PC-9 (cell line): ENCODE data around the gene TMEM44. TPM values are rescaled to one million over a fixed set of nuclear protein-coding genes. Genes with fewer than 3 reads are reported as not detected.

Experiments
- BruUV-seq: library from RNA; stranded (reverse); fragments of 400-500 nt; replicated peaks from 2 replicates; lab custom pipeline; 2021; lab: Mats Ljungman, UMichigan
- CTCF ChIA-PET: fragments of 300-600 bp; sonication (Branson Sonifier 250); formaldehyde crosslinking; loops from one replicate; lab custom pipeline; 2022; ENCODE audit warnings: antibody characterized with exemption; lab: Charles Lee
- POLR2A ChIA-PET: fragments of 300-600 bp; sonication (Branson Sonifier 250); formaldehyde crosslinking; loops from one replicate; lab custom pipeline; 2022; ENCODE audit warnings: antibody characterized with exemption; ENCODE audit not compliant: unreplicated experiment; lab: Charles Lee
- DNase-seq, 2 experiments: peaks; one replicate each; pipeline versions ENCODE4 v3.0.0 to v3.0.0-alpha.2; 2015 to 2022; ENCODE audit warnings: mixed read lengths in 1 of 2
- H2AFZ ChIP-seq: fragments of 200-600 bp; sonication (generic); 2 replicates; pipeline ENCODE4 v1.8.1; 2017; ENCODE audit warnings: antibody characterized with exemption
- H3F3A ChIP-seq: fragments of 200-600 bp; sonication (generic); 2 replicates; pipeline ENCODE4 v1.8.1; 2017; ENCODE audit warnings: antibody characterized with exemption, mild to moderate bottlenecking, low read depth; ENCODE audit not compliant: insufficient read depth
- H3K27ac ChIP-seq: fragments of 200-600 bp; sonication (generic); 2 replicates; pipeline ENCODE4 v1.6.1; 2016; ENCODE audit warnings: mixed run types
- H3K27me3 ChIP-seq: fragments of 200-600 bp; sonication (generic); 2 replicates; pipeline ENCODE4 v1.6.1; 2016; ENCODE audit warnings: low read depth, mixed run types; ENCODE audit not compliant: insufficient read depth
- H3K36me3 ChIP-seq: fragments of 200-600 bp; sonication (generic); 2 replicates; pipeline ENCODE4 v1.6.1; 2016; ENCODE audit warnings: low read depth, mixed run types
- H3K4me1 ChIP-seq: fragments of 200-600 bp; sonication (generic); replicated peaks from 2 replicates; pipeline ENCODE4 v1.6.1; 2016; ENCODE audit warnings: mixed run types; ENCODE audit not compliant: insufficient read depth
- H3K4me2 ChIP-seq: fragments of 200-600 bp; sonication (generic); 2 replicates; pipeline ENCODE4 v1.6.1; 2017; ENCODE audit warnings: mixed run types
- H3K4me3 ChIP-seq: fragments of 200-600 bp; sonication (generic); 2 replicates; pipeline ENCODE4 v1.6.1; 2016; ENCODE audit warnings: mixed run types
- H3K79me2 ChIP-seq: fragments of 200-600 bp; sonication (generic); 2 replicates; pipeline ENCODE4 v1.6.1; 2017; ENCODE audit warnings: low read depth, mixed run types
- H3K9me2 ChIP-seq: fragments of 200-600 bp; sonication (generic); 2 replicates; pipeline ENCODE4 v1.8.1; 2017; ENCODE audit warnings: mild to moderate bottlenecking; ENCODE audit not compliant: insufficient read depth
- H3K9me3 ChIP-seq: fragments of 200-600 bp; sonication (generic); 2 replicates; pipeline ENCODE4 v1.8.1; 2016; ENCODE audit warnings: low read depth; ENCODE audit not compliant: insufficient read depth
- H4K20me1 ChIP-seq: fragments of 200-600 bp; sonication (generic); 2 replicates; pipeline ENCODE4 v1.8.1; 2017; ENCODE audit not compliant: insufficient read depth
- CTCF ChIP-seq: fragments of 200-600 bp; sonication (generic); conservative IDR thresholded peaks from 2 replicates; pipeline ENCODE4 v1.6.1; 2017; ENCODE audit warnings: mixed run types, antibody characterized with exemption, mild to moderate bottlenecking, moderate library complexity
- EZH2 ChIP-seq: fragments of 200-600 bp; sonication (generic); IDR thresholded peaks from 2 replicates; pipeline ENCODE4 v1.8.0; 2017; ENCODE audit warnings: antibody characterized with exemption, low read depth
- intact Hi-C: fragments of 100-400 bp; cut with micrococcal nuclease; formaldehyde crosslinking; loops from one replicate; pipeline ENCODE4 v1.10.0; 2022; ENCODE audit not compliant: unreplicated experiment
- total RNA-seq: library from RNA; stranded (reverse); gene quantifications from 2 replicates; pipeline ENCODE4 v1.2.3, GENCODE V29; 2021

TMEM44 gene
- total RNA-seq, 1 experiment from 2014 or later: 37.5 TPM

GRCh38 chr3:194672876-194673275 lies 39.7 kb upstream of the TMEM44 start:
- ChIA-PET CTCF (interaction anchor here (0.6 to 2.9 kb wide), 5 partner anchors 10 to 598 kb away, joined by 3 to 14 read pairs (median 4); partner anchors contain the start of gene XXYLT1), POLR2A (interaction anchor here (0.7 to 0.8 kb wide), 3 partner anchors 199 to 373 kb away, joined by 4 to 6 read pairs (median 4); no protein-coding TSS in a partner anchor)
- H3K79me2 ChIP-seq: peaks cover 26% of the 10 kb centered on the region
- H3F3A ChIP-seq: no peaks in the 10 kb centered on the region
- H3K9me3 ChIP-seq: no peaks in the 10 kb centered on the region
- H3K27ac ChIP-seq: peak overlapping the region; percentile 88
- TF ChIP-seq EZH2: no peak
- TF ChIP-seq CTCF: no peak
- H3K27me3 ChIP-seq: no peaks in the 10 kb centered on the region
- H4K20me1 ChIP-seq: peaks cover 15% of the 10 kb centered on the region
- no peak for DNase-seq
- BruUV-seq: TSS peak; percentile 96
- no peaks in the 10 kb centered on the region for H3K9me2 ChIP-seq
- peak overlapping the region; percentile 99 for H3K4me3 ChIP-seq
- peak overlapping the region; percentile 92 for H2AFZ ChIP-seq
- H3K4me2 ChIP-seq: peak overlapping the region; percentile 95
- intact Hi-C loops: loop anchor here (5.0 kb wide), 2 partner anchors 341 to 514 kb away; no protein-coding TSS in a partner anchor
- peaks cover 13% of the 10 kb centered on the region; the same call in 1 of the 2 replicates for H3K4me1 ChIP-seq
- H3K36me3 ChIP-seq: no peaks in the 10 kb centered on the region

- Histone ChIP-seq H3F3A (no peaks in the 10 kb centered on the region), H3K4me2 (peak within 1 kb of the TSS; percentile 95), H3K4me3 (peak within 1 kb of the TSS; percentile 99), H3K4me1 (peaks cover 13% of the 10 kb centered on the region; the same call in 1 of the 2 replicates), H3K79me2 (peaks cover 26% of the 10 kb centered on the region), H3K36me3 (no peaks in the 10 kb centered on the region), H3K27me3 (no peaks in the 10 kb centered on the region), H2AFZ (peak within 1 kb of the TSS; percentile 92), H3K27ac (peak within 1 kb of the TSS; percentile 88), H3K9me2 (no peaks in the 10 kb centered on the region), H3K9me3 (no peaks in the 10 kb centered on the region), H4K20me1 (peaks cover 15% of the 10 kb centered on the region)
- POLR2A ChIA-PET: interaction anchor here (0.6 to 1.1 kb wide), 6 partner anchors 199 to 740 kb away, joined by 4 to 6 read pairs (median 4); no protein-coding TSS in a partner anchor
- intact Hi-C loops: loop anchor here (1.0 to 5.0 kb wide), 4 partner anchors 340 to 850 kb away; no protein-coding TSS in a partner anchor
- CTCF ChIA-PET: interaction anchor here (0.5 to 2.9 kb wide), 14 partner anchors 11 to 870 kb away, joined by 3 to 14 read pairs (median 4); partner anchors contain the start of gene XXYLT1
- no TSS peak for BruUV-seq
- peak; percentile 71 to 93 for DNase-seq
- TF ChIP-seq EZH2 (no peak), CTCF (no peak)
These were observed 38.9 kb upstream of the TMEM44 start, which contains the start of gene LSG1 for GRCh38 chr3:194671900-194672808. LSG1 (minus strand) TSS chr3:194672191; CDS start chr3:194672162, 29 bp downstream.

- peak overlapping the region; percentile 88 for H3K27ac ChIP-seq
- peaks cover 26% of the 10 kb centered on the region for H3K79me2 ChIP-seq
- CTCF ChIA-PET: interaction anchor here (0.5 to 2.9 kb wide), 11 partner anchors 11 to 871 kb away, joined by 3 to 14 read pairs (median 3); partner anchors contain the start of gene XXYLT1
- TSS peak; percentile 77 for BruUV-seq
- H2AFZ ChIP-seq: peak overlapping the region; percentile 92
- H3K9me3 ChIP-seq: no peaks in the 10 kb centered on the region
- POLR2A ChIA-PET: interaction anchor here (0.6 to 1.1 kb wide), 4 partner anchors 187 to 741 kb away, joined by 4 read pairs; no protein-coding TSS in a partner anchor
- H4K20me1 ChIP-seq: peaks cover 15% of the 10 kb centered on the region
- peaks cover 2% of the 10 kb centered on the region; the same call in 1 of the 2 replicates for H3K36me3 ChIP-seq
- H3K9me2 ChIP-seq: no peaks in the 10 kb centered on the region
- peaks cover 13% of the 10 kb centered on the region; the same call in 1 of the 2 replicates for H3K4me1 ChIP-seq
- TF ChIP-seq CTCF: peak; percentile 76
- TF ChIP-seq EZH2: no peak
- peak overlapping the region; percentile 95 for H3K4me2 ChIP-seq
- H3K4me3 ChIP-seq: peak overlapping the region; percentile 99
- peak in 1 of 2 experiments; percentile 29 for DNase-seq
- intact Hi-C loops: loop anchor here (1.0 to 5.0 kb wide), 4 partner anchors 339 to 851 kb away; no protein-coding TSS in a partner anchor
- H3F3A ChIP-seq: no peaks in the 10 kb centered on the region
- H3K27me3 ChIP-seq: no peaks in the 10 kb centered on the region
These were observed 38.3 kb upstream of the TMEM44 start for GRCh38 chr3:194671511-194671899.
